ENCODE results near the gene HS6ST2. TPM values are rescaled to one million over a fixed set of nuclear protein-coding genes. Genes with fewer than 3 reads are reported as not detected.

The HS6ST2 gene
- total and polyA plus RNA-seq, 2 experiments from 2014 or later = not detected

GRCh38 chrX:132848296-132848970 is 110.0 kb downstream of the HS6ST2 start:
- no peaks in the 10 kb centered on the region for H3K36me3 ChIP-seq (ENCODE audit: low read depth)
- no peaks in the 10 kb centered on the region for H3F3A ChIP-seq (ENCODE audit: insufficient read depth)
- no peaks in the 10 kb centered on the region for H3K27me3 ChIP-seq (replicated peaks; ENCODE audit: insufficient read depth)
- H3K9ac ChIP-seq = no peak overlapping the region
- no peaks in the 10 kb centered on the region for H3K9me3 ChIP-seq (ENCODE audit: low read depth)
- WGBS, 2 experiments (ENCODE audit: low coverage in 1 of 2, low lambda C conversion rate in 2 of 2, missing lambda C conversion rate in 2 of 2) = 2 to 4% methylated on average over 6 of the region's 6 CpGs
- no peaks in the 10 kb centered on the region for H3K4me1 ChIP-seq (ENCODE audit: insufficient read depth)
- no peak for TF ChIP-seq EZH2 (IDR thresholded peaks at IDR 0.05; ENCODE audit: insufficient read depth, poor library complexity, severe bottlenecking)
- TF ChIP-seq EZH2phosphoT487 (IDR thresholded peaks at IDR 0.05; ENCODE audit: insufficient read depth, low read depth) = no peak
- H3K79me2 ChIP-seq (ENCODE audit: insufficient read depth) = no peaks in the 10 kb centered on the region
- in situ Hi-C loops (cut with MboI) = no loop called here
- DNase-seq = no peak
- no peaks in the 10 kb centered on the region for H3K9me2 ChIP-seq (ENCODE audit: insufficient read depth)
- H3K4me2 ChIP-seq (ENCODE audit: unreplicated experiment) = no peak overlapping the region
- H2AFZ ChIP-seq = no peak overlapping the region
- no peaks in the 10 kb centered on the region for H4K20me1 ChIP-seq (ENCODE audit: insufficient read depth)
- no peak overlapping the region for H3K4me3 ChIP-seq
- H3K27ac ChIP-seq = no peak overlapping the region

- Histone ChIP-seq H3K9me2 (ENCODE audit: insufficient read depth) (no peaks in the 10 kb centered on the region), H3F3A (ENCODE audit: insufficient read depth) (no peaks in the 10 kb centered on the region), H3K9ac (no peak overlapping the region), H4K20me1 (ENCODE audit: insufficient read depth) (no peaks in the 10 kb centered on the region), H3K9me3 (ENCODE audit: low read depth) (no peaks in the 10 kb centered on the region), H3K27ac (no peak overlapping the region), H3K79me2 (ENCODE audit: insufficient read depth) (no peaks in the 10 kb centered on the region), H3K4me2 (ENCODE audit: unreplicated experiment) (no peak overlapping the region), H3K36me3 (ENCODE audit: low read depth) (no peaks in the 10 kb centered on the region), H3K27me3 (replicated peaks; ENCODE audit: insufficient read depth) (no peaks in the 10 kb centered on the region), H3K4me3 (no peak overlapping the region), H2AFZ (no peak overlapping the region), H3K4me1 (ENCODE audit: insufficient read depth) (no peaks in the 10 kb centered on the region)
- TF ChIP-seq EZH2phosphoT487 (IDR thresholded peaks at IDR 0.05; ENCODE audit: insufficient read depth, low read depth) (no peak), EZH2 (IDR thresholded peaks at IDR 0.05; ENCODE audit: insufficient read depth, poor library complexity, severe bottlenecking) (no peak)
- DNase-seq = no peak
- 29 to 32% methylated on average over 5 of the region's 5 CpGs for WGBS, 2 experiments (ENCODE audit: low coverage in 1 of 2, low lambda C conversion rate in 2 of 2, missing lambda C conversion rate in 2 of 2)
- in situ Hi-C loops (cut with MboI) = no loop called here
Observed at GRCh38 chrX:132843363-132843762, 115.1 kb downstream of the HS6ST2 start.

- DNase-seq = no peak
- Histone ChIP-seq H4K20me1 (ENCODE audit: insufficient read depth) (no peaks in the 10 kb centered on the region), H3K27me3 (replicated peaks; ENCODE audit: insufficient read depth) (no peaks in the 10 kb centered on the region), H3K79me2 (ENCODE audit: insufficient read depth) (no peaks in the 10 kb centered on the region), H3K36me3 (ENCODE audit: low read depth) (no peaks in the 10 kb centered on the region), H3K4me2 (ENCODE audit: unreplicated experiment) (no peak overlapping the region), H3K9me3 (ENCODE audit: low read depth) (no peaks in the 10 kb centered on the region), H3K9me2 (ENCODE audit: insufficient read depth) (no peaks in the 10 kb centered on the region), H2AFZ (no peak overlapping the region), H3K9ac (no peak overlapping the region), H3F3A (ENCODE audit: insufficient read depth) (no peaks in the 10 kb centered on the region), H3K4me3 (no peak overlapping the region), H3K4me1 (ENCODE audit: insufficient read depth) (no peaks in the 10 kb centered on the region), H3K27ac (no peak overlapping the region)
- WGBS, 2 experiments (ENCODE audit: low coverage in 1 of 2, low lambda C conversion rate in 2 of 2, missing lambda C conversion rate in 2 of 2) = 52 to 60% methylated on average over 4 of the region's 4 CpGs
- in situ Hi-C loops (cut with MboI) = no loop called here
- TF ChIP-seq EZH2 (IDR thresholded peaks at IDR 0.05; ENCODE audit: insufficient read depth, poor library complexity, severe bottlenecking) (no peak), EZH2phosphoT487 (IDR thresholded peaks at IDR 0.05; ENCODE audit: insufficient read depth, low read depth) (no peak)
Observed at GRCh38 chrX:132842460-132843238, 115.8 kb downstream of the HS6ST2 start.

- Histone ChIP-seq H4K20me1 (ENCODE audit: insufficient read depth) (no peaks in the 10 kb centered on the region), H3K9me3 (ENCODE audit: low read depth) (no peaks in the 10 kb centered on the region), H3K9ac (no peak overlapping the region), H3K4me1 (ENCODE audit: insufficient read depth) (no peaks in the 10 kb centered on the region), H3K27ac (no peak overlapping the region), H3K79me2 (ENCODE audit: insufficient read depth) (no peaks in the 10 kb centered on the region), H3K4me2 (ENCODE audit: unreplicated experiment) (no peak overlapping the region), H3F3A (ENCODE audit: insufficient read depth) (no peaks in the 10 kb centered on the region), H3K9me2 (ENCODE audit: insufficient read depth) (no peaks in the 10 kb centered on the region), H3K27me3 (replicated peaks; ENCODE audit: insufficient read depth) (no peaks in the 10 kb centered on the region), H2AFZ (no peak overlapping the region), H3K4me3 (no peak overlapping the region), H3K36me3 (ENCODE audit: low read depth) (no peaks in the 10 kb centered on the region)
- in situ Hi-C loops (cut with MboI) = no loop called here
- TF ChIP-seq EZH2phosphoT487 (IDR thresholded peaks at IDR 0.05; ENCODE audit: insufficient read depth, low read depth) (no peak), EZH2 (IDR thresholded peaks at IDR 0.05; ENCODE audit: insufficient read depth, poor library complexity, severe bottlenecking) (no peak)
- no peak for DNase-seq
- WGBS, 2 experiments (ENCODE audit: low coverage in 1 of 2, low lambda C conversion rate in 2 of 2, missing lambda C conversion rate in 2 of 2) = 32 to 41% methylated on average over 5 of the region's 5 CpGs
Observed at GRCh38 chrX:132837967-132838366, 120.5 kb downstream of the HS6ST2 start.
